Retinal pigment epithelial cell (primary cell): ENCODE results near the gene TNPO2.
"Not testable (repeated sequence)": the region's sequence is repeated elsewhere in the genome, so short reads cannot be mapped to it uniquely, and the experiment has no call there.

Experiments used
- DNase-seq: peaks from one replicate; pipeline ENCODE4 v3.0.0-alpha.2; 2010; ENCODE audit warnings: low read depth
- H3K4me3 ChIP-seq: 2 replicates; pipeline ENCODE4 v1.5.1; 2011; ENCODE audit warnings: mild to moderate bottlenecking, low read length, control low read depth, moderate library complexity
- TF ChIP-seq, protein P1 (sequence below): conservative IDR thresholded peaks from 2 replicates; pipeline ENCODE4 v1.5.1; 2011; ENCODE audit warnings: low read depth, low read length, control low read depth, inconsistent platforms

TNPO2 gene

DNA sequence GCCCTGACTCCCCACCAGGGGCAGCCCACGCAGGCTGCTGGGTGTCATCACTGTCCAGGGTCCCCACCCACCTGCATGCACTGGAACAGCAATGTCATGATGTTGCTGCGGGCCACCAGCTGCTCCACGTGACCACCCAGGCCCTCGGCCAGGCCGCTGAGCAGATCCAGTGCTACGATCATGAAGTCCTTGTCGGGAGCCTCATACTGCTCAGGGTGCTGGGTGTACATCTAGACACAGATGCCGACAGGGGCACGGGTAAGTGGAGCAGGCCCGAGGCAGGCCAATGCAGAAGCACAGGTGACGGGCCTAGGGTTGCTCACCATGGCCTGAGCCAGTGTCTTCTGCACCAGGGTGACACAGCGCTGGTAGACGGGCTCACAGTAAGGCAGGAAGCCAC is 18.6 kb downstream of the TNPO2 start:
- DNase-seq, result no peak
- TF ChIP-seq, protein P1, sequence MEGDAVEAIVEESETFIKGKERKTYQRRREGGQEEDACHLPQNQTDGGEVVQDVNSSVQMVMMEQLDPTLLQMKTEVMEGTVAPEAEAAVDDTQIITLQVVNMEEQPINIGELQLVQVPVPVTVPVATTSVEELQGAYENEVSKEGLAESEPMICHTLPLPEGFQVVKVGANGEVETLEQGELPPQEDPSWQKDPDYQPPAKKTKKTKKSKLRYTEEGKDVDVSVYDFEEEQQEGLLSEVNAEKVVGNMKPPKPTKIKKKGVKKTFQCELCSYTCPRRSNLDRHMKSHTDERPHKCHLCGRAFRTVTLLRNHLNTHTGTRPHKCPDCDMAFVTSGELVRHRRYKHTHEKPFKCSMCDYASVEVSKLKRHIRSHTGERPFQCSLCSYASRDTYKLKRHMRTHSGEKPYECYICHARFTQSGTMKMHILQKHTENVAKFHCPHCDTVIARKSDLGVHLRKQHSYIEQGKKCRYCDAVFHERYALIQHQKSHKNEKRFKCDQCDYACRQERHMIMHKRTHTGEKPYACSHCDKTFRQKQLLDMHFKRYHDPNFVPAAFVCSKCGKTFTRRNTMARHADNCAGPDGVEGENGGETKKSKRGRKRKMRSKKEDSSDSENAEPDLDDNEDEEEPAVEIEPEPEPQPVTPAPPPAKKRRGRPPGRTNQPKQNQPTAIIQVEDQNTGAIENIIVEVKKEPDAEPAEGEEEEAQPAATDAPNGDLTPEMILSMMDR, result no peak
- H3K4me3 ChIP-seq, result no peak overlapping the region

DNA sequence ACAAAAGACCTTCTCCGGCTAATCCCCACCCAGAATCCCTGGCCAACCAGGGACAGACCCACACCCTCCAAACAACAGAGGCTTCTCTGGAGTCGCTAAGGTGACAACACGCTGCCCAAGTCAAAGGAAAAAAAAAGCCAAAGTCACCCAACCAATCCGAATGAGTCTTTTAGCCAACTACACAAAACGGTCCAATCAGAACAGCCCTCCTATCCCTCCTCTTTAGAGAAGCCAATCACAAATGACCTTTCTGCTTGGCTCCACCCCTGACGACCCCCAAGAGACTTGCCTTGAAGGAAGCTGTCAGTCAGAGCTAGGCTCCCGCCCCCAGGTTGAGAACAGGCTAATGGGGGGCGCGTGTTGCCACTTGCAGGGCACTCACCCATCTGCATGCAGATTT is 20.7 kb downstream of the TNPO2 start:
- DNase-seq, result no peak
- TF ChIP-seq, protein P1, result no peak
- no peak overlapping the region for H3K4me3 ChIP-seq

DNA sequence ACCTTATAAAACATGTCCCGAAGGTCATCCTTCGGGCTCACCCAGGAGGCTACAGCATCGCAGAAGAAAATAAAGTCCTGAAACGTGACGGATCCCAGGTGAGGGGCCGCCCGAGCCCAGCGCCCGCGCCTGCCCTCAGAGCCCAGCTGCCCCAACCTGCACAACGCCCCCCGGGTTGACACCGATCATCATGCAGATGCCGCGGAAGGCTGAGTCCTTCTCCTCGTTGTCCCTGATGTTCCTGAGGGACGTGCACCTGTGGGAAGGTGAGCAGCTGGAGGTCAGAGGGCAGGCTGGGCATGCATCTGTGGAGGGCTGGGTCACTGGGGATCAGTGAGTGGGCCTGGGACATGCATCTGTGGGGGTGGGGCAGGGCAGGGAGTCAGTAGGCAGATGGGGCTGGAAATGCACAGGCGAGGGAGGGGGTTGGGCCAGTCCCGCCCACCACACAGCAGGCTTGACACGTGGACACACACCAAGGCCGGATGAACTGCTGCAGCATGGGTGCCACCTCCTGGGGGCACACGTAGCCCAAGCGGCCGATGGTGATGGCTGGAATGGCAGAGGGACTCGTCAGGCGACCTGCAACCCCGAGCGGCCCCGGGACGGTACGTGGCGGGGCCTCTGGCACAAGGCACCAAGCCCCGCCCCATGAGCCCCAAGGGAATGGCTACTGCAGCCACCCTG is 22.0 kb downstream of the TNPO2 start:
- no peak for DNase-seq
- TF ChIP-seq, protein P1, result no peak
- H3K4me3 ChIP-seq, result no peak overlapping the region

DNA sequence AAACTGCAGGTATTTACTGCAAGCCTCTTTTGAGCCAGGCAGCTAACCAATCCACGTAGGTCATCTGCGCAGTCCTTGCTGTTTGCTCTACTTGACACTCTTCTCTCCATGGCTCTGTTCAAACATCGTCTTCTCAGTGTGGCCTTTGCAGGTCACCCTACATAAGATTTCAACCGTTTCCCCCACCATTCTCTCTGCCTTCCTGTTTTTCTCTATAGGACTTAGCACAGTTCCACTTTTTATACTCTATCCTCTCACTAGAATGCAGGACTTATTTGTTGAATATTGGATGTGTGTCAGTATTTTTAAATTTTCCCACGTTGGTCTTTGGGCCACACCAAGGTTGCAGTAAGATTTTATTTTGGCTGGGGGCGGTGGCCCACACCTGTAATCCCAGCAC is 25.6 kb downstream of the TNPO2 start:
- H3K4me3 ChIP-seq, result no peak overlapping the region
- TF ChIP-seq, protein P1, result no peak
- DNase-seq, result no peak

DNA sequence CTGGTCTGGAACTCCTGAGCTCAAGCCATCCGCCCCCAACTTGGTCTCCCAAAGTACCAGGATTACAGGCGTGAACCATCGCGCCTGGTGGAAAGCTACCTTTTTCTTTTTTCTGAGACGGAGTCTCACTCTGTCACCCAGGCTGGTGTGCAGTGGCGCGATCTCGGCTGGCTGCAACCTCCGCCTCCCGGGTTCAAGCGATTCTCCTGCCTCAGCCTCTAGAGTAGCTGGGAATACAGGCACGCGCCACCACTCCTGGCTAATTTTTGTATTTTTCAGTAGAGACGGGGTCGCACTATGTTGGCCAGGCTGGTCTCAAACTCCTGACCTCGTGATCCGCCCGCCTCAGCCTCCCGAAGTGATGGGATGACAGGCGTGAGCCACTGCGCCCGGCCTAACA is 26.3 kb downstream of the TNPO2 start:
- not testable (repeated sequence) for DNase-seq, H3K4me3 ChIP-seq

DNA sequence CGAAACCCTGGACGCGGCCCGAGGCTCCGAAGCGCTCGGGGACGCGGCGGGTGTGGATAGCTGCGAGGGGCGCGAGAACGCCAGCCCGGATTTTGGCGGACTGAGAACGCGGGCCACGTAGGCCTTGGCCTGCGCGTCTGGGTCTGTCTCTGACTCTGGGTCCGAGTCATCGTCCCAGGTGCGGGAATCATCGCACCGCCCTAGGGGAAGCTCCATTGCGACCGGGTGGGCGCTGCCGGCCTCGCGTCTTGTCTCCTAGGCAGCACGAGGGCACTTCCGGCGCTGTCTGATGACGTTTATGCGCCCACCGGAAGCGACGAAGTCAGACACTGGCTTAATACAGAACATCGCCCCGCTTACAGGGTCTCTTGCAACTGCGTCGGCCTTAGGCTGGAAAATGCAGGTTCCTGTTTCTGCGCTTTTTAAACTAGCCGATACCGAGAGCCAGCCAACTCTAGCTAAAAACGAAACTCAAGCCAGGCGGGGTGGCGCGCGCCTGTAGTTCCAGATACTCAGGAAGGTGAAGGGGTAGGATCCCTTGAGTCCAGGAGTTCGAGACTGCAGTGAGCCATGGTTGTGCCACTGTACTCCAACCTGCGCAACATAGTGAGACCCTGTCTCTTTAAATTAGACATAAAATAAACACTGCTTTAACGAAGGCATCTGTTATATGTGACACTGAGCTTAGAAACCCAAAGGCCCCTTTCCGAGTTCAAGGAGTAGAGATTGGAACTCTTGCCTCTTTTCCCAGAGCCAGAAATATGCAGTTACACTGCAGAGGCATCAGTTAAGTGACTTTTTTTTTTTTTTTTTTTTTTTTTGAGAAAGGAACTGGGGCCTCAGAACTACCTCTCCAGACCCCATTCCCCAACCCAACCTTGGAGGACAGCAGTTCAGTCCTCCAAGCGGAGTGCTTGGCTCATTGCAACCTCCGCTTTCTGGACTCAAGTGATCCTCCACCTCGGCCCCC is 27.1 kb downstream of the TNPO2 start, which contains the start of gene FBXW9:
Gene FBXW9, minus strand, starts transcription at position 266 of the 970 bp plus-strand sequence. Its CDS starts 50 bp downstream, at position 216.
- peak within 1 kb of the TSS; percentile 88 for H3K4me3 ChIP-seq
- peak; percentile 85 for DNase-seq
- TF ChIP-seq, protein P1, result no peak

DNA sequence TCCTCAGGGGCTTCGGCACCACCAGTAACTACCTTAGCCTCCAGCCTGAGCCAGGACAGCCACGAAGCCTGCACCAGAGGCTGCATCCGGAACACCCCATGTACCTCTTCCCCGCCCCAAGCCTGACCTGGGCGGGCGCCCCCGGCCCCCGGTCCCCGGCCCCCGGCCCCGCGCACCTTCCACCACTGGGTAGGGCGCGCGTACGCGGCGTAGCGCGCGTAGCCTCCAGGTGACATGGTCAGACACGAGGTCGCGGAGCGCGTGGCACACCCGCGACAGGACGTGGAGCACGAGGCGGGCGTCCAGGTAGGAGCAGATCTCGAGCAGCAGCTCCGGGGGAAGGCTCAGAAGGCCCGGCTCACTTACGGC is 27.8 kb downstream of the TNPO2 start:
- TF ChIP-seq, protein P1, result no peak
- no peak for DNase-seq
- H3K4me3 ChIP-seq, result peak overlapping the region; percentile 88
